ENCODE data around the gene RETREG2. TPM values are rescaled to one million over a fixed set of nuclear protein-coding genes. Genes with fewer than 3 reads are reported as not detected.

RETREG2 gene
- polyA plus RNA-seq, 2 of the 4 experiments (the other 2 are of a cell fraction), result 52.8 to 67.5 TPM

DNA sequence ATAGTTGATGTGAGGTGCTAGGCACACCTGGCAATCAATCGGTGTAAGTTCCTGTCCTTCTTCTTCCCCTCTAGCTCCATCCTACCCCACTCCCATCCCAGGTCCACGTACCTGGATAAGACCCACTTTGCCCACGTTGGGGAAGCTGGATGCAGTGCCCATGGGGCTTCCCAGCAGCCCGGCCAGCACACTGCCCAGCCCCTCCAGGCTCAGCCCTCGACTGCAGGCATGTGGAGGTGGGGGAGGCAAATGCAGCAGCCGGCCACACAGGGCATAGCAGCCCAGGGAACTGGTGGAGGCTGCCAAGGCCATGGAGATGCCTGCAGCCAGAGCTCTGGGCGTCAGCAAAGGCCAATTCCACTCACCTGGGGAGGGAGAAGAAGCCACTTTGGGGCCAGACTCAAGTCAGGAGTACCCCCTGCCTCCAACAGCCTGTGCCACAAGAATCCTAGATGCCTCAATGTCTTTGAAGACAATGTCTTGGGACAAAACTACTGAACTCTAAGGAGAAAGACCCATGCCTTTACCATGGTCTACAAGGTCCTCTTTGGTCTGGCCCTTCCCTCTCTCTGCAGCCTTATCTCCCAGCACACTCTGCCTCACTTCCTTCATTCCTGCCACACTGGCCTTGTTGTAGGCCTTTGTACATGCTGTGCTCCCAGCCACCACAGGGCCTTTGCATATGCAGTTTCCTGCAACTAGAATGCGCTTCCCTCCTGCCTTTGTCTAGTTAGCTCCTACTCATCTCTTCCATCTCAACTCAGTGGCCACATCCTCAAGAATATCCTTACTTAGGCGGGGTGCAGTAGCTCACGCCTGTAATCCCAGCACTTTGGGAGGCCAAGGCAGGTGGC, 12.8 kb upstream of the RETREG2 start:
- Histone ChIP-seq H3K9me3 (no peaks in the 10 kb centered on the region), H3K4me2 (no peak overlapping the region), H3K4me3 (no peak overlapping the region), H3K27ac (no peak overlapping the region), H3K4me1 (peaks cover 6% of the 10 kb centered on the region)
- DNase-seq (ENCODE audit: low read depth in 1 of 2, low spot score in 1 of 2) (no peak), ATAC-seq (no peak), FAIRE-seq (no peak)
- TF ChIP-seq SREBF2 (IDR thresholded peaks at IDR 0.05), result no peak
- TF ChIP-seq HOXA7 (CRISPR knock-in tag; IDR thresholded peaks at IDR 0.05), result no peak
- TF ChIP-seq EHMT2 (IDR thresholded peaks at IDR 0.05; ENCODE audit: low read depth), result no peak
- TF ChIP-seq FOXS1 (CRISPR knock-in tag; IDR thresholded peaks at IDR 0.05), result no peak
- TF ChIP-seq HDAC2 (IDR thresholded peaks at IDR 0.05), result no peak
- TF ChIP-seq MYC (IDR thresholded peaks at IDR 0.05; ENCODE audit: borderline replicate concordance, low read length), result no peak
- TF ChIP-seq FOSL2 (IDR thresholded peaks at IDR 0.05), result no peak
- TF ChIP-seq FOSL2 (CRISPR knock-in tag; IDR thresholded peaks at IDR 0.05), result no peak
- no peak for TF ChIP-seq HEYL (CRISPR knock-in tag; IDR thresholded peaks at IDR 0.05)
- no peak for TF ChIP-seq CBX2 (IDR thresholded peaks at IDR 0.05; ENCODE audit: borderline replicate concordance, low read depth)
- TF ChIP-seq, protein P1, sequence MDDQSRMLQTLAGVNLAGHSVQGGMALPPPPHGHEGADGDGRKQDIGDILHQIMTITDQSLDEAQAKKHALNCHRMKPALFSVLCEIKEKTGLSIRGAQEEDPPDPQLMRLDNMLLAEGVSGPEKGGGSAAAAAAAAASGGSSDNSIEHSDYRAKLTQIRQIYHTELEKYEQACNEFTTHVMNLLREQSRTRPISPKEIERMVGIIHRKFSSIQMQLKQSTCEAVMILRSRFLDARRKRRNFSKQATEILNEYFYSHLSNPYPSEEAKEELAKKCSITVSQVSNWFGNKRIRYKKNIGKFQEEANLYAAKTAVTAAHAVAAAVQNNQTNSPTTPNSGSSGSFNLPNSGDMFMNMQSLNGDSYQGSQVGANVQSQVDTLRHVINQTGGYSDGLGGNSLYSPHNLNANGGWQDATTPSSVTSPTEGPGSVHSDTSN (IDR thresholded peaks at IDR 0.05), result no peak
- no peak for TF ChIP-seq BCL3 (IDR thresholded peaks at IDR 0.05)
- TF ChIP-seq ZSCAN20 (CRISPR knock-in tag; IDR thresholded peaks at IDR 0.05), result no peak
- no peak for TF ChIP-seq TFCP2L1 (CRISPR knock-in tag; IDR thresholded peaks at IDR 0.05)
- TF ChIP-seq POLR2A (IDR thresholded peaks at IDR 0.05; ENCODE audit: low read length), result no peak
- no peak for TF ChIP-seq EHF (CRISPR knock-in tag; IDR thresholded peaks at IDR 0.05)
- TF ChIP-seq CHD2 (IDR thresholded peaks at IDR 0.05; ENCODE audit: low read length, partially characterized antibody), result no peak
- no peak for TF ChIP-seq NPAS2 (CRISPR knock-in tag; IDR thresholded peaks at IDR 0.05; ENCODE audit: borderline replicate concordance)
- no peak for TF ChIP-seq JUNB (IDR thresholded peaks at IDR 0.05)
- CTCF ChIA-PET, result interaction anchor here (1.0 to 3.9 kb wide), 9 partner anchors 9 to 185 kb away, joined by 3 to 22 read pairs (median 4); partner anchors contain the start of genes CNPPD1 and DNAJB2
- POLR2A ChIA-PET, result no interaction called here
- 53% methylated on average over 9 of the region's 10 CpGs for WGBS (ENCODE audit: missing lambda C conversion rate)

GRCh38 chr2:219167997-219168396, 10.1 kb upstream of the RETREG2 start:
- ChIA-PET CTCF (interaction anchor here (1.3 to 10.6 kb wide), 2 partner anchors 109 to 129 kb away, joined by 5 to 177 read pairs; no protein-coding TSS in a partner anchor), POLR2A (no interaction called here)
- no peak overlapping the region for H3K4me3 ChIP-seq
- ATAC-seq (no peak), FAIRE-seq (no peak), DNase-seq (ENCODE audit: low read depth in 1 of 2, low spot score in 1 of 2) (no peak)
- no peaks in the 10 kb centered on the region for H3K4me1 ChIP-seq
- WGBS (ENCODE audit: missing lambda C conversion rate), result 76% methylated on average over 5 of the region's 5 CpGs
- no peak overlapping the region for H3K27ac ChIP-seq
- H3K9me3 ChIP-seq, result no peaks in the 10 kb centered on the region
- H3K4me2 ChIP-seq, result no peak overlapping the region
- no peak for TF ChIP-seq RARB (CRISPR knock-in tag; IDR thresholded peaks at IDR 0.05)

DNA sequence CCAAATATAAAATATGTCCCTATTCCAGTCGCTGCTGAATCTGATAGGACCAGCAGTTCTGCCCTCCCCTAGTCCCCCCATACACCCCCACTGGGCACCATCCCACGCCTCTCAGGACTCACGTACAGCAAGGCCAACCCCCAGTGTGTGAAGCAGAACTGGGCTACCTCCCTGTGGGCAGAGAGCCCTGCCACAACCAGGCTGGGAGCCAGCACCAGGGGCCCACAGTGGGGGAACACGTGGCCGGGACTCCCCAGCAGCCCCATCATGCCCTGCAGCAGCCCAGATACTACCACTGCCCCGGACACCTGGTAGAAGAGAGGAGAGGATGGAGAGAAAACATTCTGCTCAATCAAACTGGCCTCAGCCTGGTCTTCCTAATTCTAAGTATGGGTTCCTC, 9.5 kb upstream of the RETREG2 start:
- no peaks in the 10 kb centered on the region for H3K9me3 ChIP-seq
- CTCF ChIA-PET, result interaction anchor here (10.6 kb wide), 1 partner anchor 128 kb away, joined by 177 read pairs; no protein-coding TSS in a partner anchor
- H3K4me3 ChIP-seq, result no peak overlapping the region
- FAIRE-seq (no peak), DNase-seq (ENCODE audit: low read depth in 1 of 2, low spot score in 1 of 2) (no peak), ATAC-seq (no peak)
- H3K4me1 ChIP-seq, result no peaks in the 10 kb centered on the region
- POLR2A ChIA-PET, result no interaction called here
- 69% methylated on average over 5 of the region's 6 CpGs for WGBS (ENCODE audit: missing lambda C conversion rate)
- H3K27ac ChIP-seq, result no peak overlapping the region
- no peak overlapping the region for H3K4me2 ChIP-seq
- no peak for TF ChIP-seq RARB (CRISPR knock-in tag; IDR thresholded peaks at IDR 0.05)
- TF ChIP-seq MYC (IDR thresholded peaks at IDR 0.05; ENCODE audit: borderline replicate concordance, low read length), result no peak
- no peak for TF ChIP-seq RFX5 (IDR thresholded peaks at IDR 0.05)
- TF ChIP-seq CHD4 (IDR thresholded peaks at IDR 0.05; ENCODE audit: borderline replicate concordance), result no peak
- TF ChIP-seq FOXS1 (CRISPR knock-in tag; IDR thresholded peaks at IDR 0.05), result no peak
- TF ChIP-seq HMGXB4 (CRISPR knock-in tag; IDR thresholded peaks at IDR 0.05; ENCODE audit: borderline replicate concordance), result no peak
- TF ChIP-seq POLR2A (IDR thresholded peaks at IDR 0.05; ENCODE audit: low read length), result no peak
- TF ChIP-seq, protein P2, sequence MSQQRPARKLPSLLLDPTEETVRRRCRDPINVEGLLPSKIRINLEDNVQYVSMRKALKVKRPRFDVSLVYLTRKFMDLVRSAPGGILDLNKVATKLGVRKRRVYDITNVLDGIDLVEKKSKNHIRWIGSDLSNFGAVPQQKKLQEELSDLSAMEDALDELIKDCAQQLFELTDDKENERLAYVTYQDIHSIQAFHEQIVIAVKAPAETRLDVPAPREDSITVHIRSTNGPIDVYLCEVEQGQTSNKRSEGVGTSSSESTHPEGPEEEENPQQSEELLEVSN (IDR thresholded peaks at IDR 0.05; ENCODE audit: borderline replicate concordance, low read depth), result no peak
- no peak for TF ChIP-seq HEYL (CRISPR knock-in tag; IDR thresholded peaks at IDR 0.05)
- TF ChIP-seq CEBPB (IDR thresholded peaks at IDR 0.05), result no peak
- no peak for TF ChIP-seq RAD21 (conservative IDR thresholded peaks at IDR 0.05 in 1 of 2, IDR thresholded peaks at IDR 0.05 in 1 of 2)
- no peak for TF ChIP-seq MAZ (IDR thresholded peaks at IDR 0.05; ENCODE audit: borderline replicate concordance, low read depth, low read length)
- TF ChIP-seq, protein P3, sequence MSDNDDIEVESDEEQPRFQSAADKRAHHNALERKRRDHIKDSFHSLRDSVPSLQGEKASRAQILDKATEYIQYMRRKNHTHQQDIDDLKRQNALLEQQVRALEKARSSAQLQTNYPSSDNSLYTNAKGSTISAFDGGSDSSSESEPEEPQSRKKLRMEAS (IDR thresholded peaks at IDR 0.05), result no peak
- TF ChIP-seq CHD2 (IDR thresholded peaks at IDR 0.05; ENCODE audit: low read length, partially characterized antibody), result no peak
- TF ChIP-seq KDM1A (IDR thresholded peaks at IDR 0.05; ENCODE audit: low read depth), result no peak
- no peak for TF ChIP-seq NR3C1 (IDR thresholded peaks at IDR 0.05)

Data from A549 (cell line).